Measurements from ENCODE around the gene PTGDS. TPM values are rescaled to one million over a fixed set of nuclear protein-coding genes. Genes with fewer than 3 reads are reported as not detected.

PTGDS gene
- total RNA-seq, 4 donors from 2014 or later, result 6.8 to 59.1 (median 17.8) TPM

DNA sequence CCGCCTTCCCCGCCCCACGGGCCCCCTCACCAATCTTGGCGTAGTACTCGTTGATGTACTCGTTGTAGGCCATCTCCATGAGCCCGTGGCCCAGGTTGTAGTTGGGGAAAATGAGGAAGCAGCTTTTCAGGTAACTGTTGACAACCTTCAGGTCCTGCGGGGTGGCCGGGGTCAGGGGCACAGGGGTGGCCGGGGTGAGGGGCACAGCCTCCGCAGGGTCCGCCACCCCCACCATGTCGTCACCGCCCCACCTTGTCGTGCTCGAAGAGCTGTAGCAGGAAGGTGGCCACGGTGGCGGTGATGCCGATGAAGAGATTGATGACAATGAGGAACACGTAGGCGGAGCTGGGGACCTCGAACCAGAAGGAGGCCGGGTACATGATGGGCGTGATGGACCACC is 33.9 kb downstream of the PTGDS start:
- 96% methylated on average over 24 of the region's 24 CpGs; no CpG with 5 or more reads in 1 of the 2 donors for WGBS, 2 donors (ENCODE audit: low coverage in 1 of 2)
- Histone ChIP-seq H3K27ac (no peak overlapping the region), H3K36me3 (no peaks in the 10 kb centered on the region), H3K4me1 (no peaks in the 10 kb centered on the region), H3K27me3 (no peaks in the 10 kb centered on the region), H3K9me3 (no peaks in the 10 kb centered on the region), H3K4me3 (no peak overlapping the region)
- TF ChIP-seq, protein P1, sequence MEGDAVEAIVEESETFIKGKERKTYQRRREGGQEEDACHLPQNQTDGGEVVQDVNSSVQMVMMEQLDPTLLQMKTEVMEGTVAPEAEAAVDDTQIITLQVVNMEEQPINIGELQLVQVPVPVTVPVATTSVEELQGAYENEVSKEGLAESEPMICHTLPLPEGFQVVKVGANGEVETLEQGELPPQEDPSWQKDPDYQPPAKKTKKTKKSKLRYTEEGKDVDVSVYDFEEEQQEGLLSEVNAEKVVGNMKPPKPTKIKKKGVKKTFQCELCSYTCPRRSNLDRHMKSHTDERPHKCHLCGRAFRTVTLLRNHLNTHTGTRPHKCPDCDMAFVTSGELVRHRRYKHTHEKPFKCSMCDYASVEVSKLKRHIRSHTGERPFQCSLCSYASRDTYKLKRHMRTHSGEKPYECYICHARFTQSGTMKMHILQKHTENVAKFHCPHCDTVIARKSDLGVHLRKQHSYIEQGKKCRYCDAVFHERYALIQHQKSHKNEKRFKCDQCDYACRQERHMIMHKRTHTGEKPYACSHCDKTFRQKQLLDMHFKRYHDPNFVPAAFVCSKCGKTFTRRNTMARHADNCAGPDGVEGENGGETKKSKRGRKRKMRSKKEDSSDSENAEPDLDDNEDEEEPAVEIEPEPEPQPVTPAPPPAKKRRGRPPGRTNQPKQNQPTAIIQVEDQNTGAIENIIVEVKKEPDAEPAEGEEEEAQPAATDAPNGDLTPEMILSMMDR (IDR thresholded peaks at IDR 0.05), result no peak
- no peak for TF ChIP-seq EP300 (IDR thresholded peaks at IDR 0.05; ENCODE audit: low read depth)
- no peak for TF ChIP-seq POLR2AphosphoS5 (IDR thresholded peaks at IDR 0.05)
- no peak for TF ChIP-seq POLR2A (IDR thresholded peaks at IDR 0.05)
- in situ Hi-C loops (cut with MboI; ENCODE audit: low pct_ligation_motif_present in 1 of 4, low pct_unique_long_range_greater_than_20kb in 1 of 4, low sequenced_read_pairs in 3 of 4), result no loop called here
- intact Hi-C loops (cut with DNase I; ENCODE audit: low total_unique reads), result no loop called here
- DNase-seq, result no peak

DNA sequence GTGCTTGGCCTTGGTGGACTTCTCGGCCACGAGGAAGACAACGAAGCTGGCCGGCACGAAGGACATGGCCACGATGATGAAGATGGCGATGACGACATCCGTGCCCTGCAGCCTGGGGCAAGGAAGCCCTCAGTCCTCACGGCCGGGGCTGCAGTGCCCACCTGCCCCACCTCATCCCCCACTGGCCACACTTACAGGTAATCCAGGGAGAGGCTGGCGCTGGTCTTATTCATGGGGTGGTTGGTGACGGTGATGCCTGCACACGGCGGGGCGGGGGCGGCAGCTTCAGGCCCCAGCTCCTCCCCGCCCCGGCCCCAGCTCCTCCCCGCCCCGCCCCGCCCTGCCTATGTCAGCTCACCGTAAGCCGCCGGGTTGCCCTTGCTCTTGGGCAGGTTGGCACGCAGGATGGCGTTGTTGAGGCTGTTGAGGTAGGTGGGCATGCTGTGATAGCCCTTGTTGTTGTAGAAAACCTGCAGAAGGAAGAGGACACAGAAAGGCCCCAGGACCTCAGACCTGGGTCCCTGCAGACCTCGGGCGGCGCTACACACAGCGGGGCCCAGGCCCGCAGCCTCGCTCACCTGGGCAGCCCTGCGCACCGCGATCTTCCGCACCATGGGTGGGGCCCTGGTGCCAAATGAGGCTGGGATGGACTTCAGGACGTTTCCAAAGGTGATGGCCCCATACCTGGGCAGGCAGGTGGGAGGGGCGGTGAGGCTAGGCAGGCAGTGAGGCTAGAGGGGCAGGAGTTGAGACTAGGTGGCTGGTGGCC is 34.8 kb downstream of the PTGDS start:
- no peaks in the 10 kb centered on the region for H3K27me3 ChIP-seq
- intact Hi-C loops (cut with DNase I; ENCODE audit: low total_unique reads) (no loop called here), in situ Hi-C loops (cut with MboI; ENCODE audit: low pct_ligation_motif_present in 1 of 4, low pct_unique_long_range_greater_than_20kb in 1 of 4, low sequenced_read_pairs in 3 of 4) (no loop called here)
- H3K4me3 ChIP-seq, result no peak overlapping the region
- no peaks in the 10 kb centered on the region for H3K4me1 ChIP-seq
- TF ChIP-seq POLR2A (IDR thresholded peaks at IDR 0.05) (no peak), POLR2AphosphoS5 (IDR thresholded peaks at IDR 0.05) (no peak)
- H3K36me3 ChIP-seq, result no peaks in the 10 kb centered on the region
- no peak for DNase-seq
- H3K27ac ChIP-seq, result no peak overlapping the region
- no peaks in the 10 kb centered on the region for H3K9me3 ChIP-seq
- WGBS, 2 donors (ENCODE audit: low coverage in 1 of 2), result 89% methylated on average over 25 of the region's 39 CpGs; no CpG with 5 or more reads in 1 of the 2 donors

DNA sequence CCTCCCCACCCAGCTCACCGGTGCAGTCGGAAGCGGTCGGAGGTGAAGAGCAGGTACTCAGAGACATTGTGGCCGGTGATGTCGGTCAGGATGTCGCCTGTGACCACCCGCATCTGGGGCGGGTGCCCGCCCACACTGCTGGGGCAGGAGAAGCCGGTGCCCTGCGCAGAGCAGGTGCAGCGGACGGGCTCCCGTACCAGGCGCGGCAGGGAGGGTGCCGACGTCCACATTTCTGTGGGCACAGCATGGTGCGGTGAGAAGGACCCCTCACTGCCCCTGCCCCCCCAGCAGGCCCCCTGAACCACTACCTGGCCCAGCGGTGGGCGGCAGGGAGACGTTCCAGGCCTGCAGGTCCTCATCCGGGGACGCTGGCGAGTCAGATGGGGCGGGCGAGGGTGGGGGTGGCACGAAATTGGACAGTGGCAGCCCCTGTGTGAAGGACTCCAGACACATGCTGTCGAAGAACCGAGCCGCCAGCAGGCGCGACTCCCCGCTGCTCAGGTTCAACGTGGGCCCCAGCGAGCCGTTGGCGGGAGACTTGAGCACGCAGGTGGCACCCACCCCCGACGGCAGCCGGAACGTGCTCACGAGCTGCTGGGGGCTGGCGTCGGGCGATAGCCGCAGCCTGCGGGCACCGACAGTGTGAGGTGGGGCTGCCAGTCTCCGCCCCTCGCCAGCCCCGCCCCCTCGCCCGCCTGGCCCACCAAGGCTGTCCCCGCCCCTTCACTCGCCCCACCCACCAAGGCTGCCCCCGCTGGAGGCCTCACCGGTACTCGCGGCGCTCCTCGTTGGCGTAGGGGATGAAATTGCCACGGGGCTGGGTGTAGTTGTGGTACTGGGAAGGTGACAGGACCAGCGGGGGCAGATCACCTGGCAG is 35.6 kb downstream of the PTGDS start:
- no peak for TF ChIP-seq EP300 (IDR thresholded peaks at IDR 0.05; ENCODE audit: low read depth)
- no peak for TF ChIP-seq POLR2AphosphoS5 (IDR thresholded peaks at IDR 0.05)
- no peak for TF ChIP-seq POLR2A (IDR thresholded peaks at IDR 0.05)
- TF ChIP-seq, protein P1 (IDR thresholded peaks at IDR 0.05), result no peak
- no peaks in the 10 kb centered on the region for H3K9me3 ChIP-seq
- in situ Hi-C loops (cut with MboI; ENCODE audit: low pct_ligation_motif_present in 1 of 4, low pct_unique_long_range_greater_than_20kb in 1 of 4, low sequenced_read_pairs in 3 of 4), result no loop called here

DNA sequence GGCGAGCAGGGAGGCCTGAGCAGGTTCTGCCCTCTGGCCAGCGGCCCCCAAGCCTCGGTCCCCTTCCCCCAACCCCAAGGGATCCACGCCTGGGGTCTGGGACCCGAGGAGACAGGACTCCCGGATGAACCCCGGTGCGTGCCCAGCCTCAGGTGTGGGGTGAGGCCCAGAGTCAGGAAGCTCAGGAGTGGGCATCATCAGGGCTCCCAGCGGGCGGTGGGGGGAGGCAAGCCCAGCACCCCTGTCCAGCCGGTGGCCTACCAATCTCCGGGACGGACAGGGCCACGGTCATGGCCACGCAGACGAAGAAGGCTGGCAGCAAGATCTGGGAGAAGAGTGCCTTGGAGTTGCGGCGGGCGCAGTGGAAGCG is 36.3 kb downstream of the PTGDS start:
- Histone ChIP-seq H3K36me3 (no peaks in the 10 kb centered on the region), H3K27ac (no peak overlapping the region), H3K4me3 (no peak overlapping the region), H3K27me3 (no peaks in the 10 kb centered on the region), H3K9me3 (no peaks in the 10 kb centered on the region), H3K4me1 (no peaks in the 10 kb centered on the region)
- no peak for TF ChIP-seq EP300 (IDR thresholded peaks at IDR 0.05; ENCODE audit: low read depth)
- TF ChIP-seq POLR2A (IDR thresholded peaks at IDR 0.05), result no peak
- TF ChIP-seq, protein P1 (IDR thresholded peaks at IDR 0.05), result no peak
- no peak for TF ChIP-seq POLR2AphosphoS5 (IDR thresholded peaks at IDR 0.05)
- DNase-seq, result no peak
- WGBS, 2 donors (ENCODE audit: low coverage in 1 of 2), result 99% methylated on average over 20 of the region's 20 CpGs; no CpG with 5 or more reads in 1 of the 2 donors
- in situ Hi-C loops (cut with MboI; ENCODE audit: low pct_ligation_motif_present in 1 of 4, low pct_unique_long_range_greater_than_20kb in 1 of 4, low sequenced_read_pairs in 3 of 4), result no loop called here
- intact Hi-C loops (cut with DNase I; ENCODE audit: low total_unique reads), result no loop called here

More for the DNA sequence above, 35.6 kb downstream of the PTGDS start:
- no peaks in the 10 kb centered on the region for H3K4me1 ChIP-seq
- H3K4me3 ChIP-seq, result no peak overlapping the region
- 88 to 98% methylated on average over 9 to 49 of the region's 67 CpGs for WGBS, 2 donors (ENCODE audit: low coverage in 1 of 2)
- H3K36me3 ChIP-seq, result no peaks in the 10 kb centered on the region
- H3K27ac ChIP-seq, result no peak overlapping the region
- DNase-seq, result no peak
- intact Hi-C loops (cut with DNase I; ENCODE audit: low total_unique reads), result no loop called here
- no peaks in the 10 kb centered on the region for H3K27me3 ChIP-seq

All from transverse colon (tissue), 4 donors.